GM19452 (cell line): ENCODE results near the gene MFAP4.

ENCODE experiments used
- ATAC-seq: cut with Tn5 transposase; IDR thresholded peaks from one replicate; pipeline ENCODE4 v1.9.1; 2021; ENCODE audit not compliant: unreplicated experiment

MFAP4 gene

DNA sequence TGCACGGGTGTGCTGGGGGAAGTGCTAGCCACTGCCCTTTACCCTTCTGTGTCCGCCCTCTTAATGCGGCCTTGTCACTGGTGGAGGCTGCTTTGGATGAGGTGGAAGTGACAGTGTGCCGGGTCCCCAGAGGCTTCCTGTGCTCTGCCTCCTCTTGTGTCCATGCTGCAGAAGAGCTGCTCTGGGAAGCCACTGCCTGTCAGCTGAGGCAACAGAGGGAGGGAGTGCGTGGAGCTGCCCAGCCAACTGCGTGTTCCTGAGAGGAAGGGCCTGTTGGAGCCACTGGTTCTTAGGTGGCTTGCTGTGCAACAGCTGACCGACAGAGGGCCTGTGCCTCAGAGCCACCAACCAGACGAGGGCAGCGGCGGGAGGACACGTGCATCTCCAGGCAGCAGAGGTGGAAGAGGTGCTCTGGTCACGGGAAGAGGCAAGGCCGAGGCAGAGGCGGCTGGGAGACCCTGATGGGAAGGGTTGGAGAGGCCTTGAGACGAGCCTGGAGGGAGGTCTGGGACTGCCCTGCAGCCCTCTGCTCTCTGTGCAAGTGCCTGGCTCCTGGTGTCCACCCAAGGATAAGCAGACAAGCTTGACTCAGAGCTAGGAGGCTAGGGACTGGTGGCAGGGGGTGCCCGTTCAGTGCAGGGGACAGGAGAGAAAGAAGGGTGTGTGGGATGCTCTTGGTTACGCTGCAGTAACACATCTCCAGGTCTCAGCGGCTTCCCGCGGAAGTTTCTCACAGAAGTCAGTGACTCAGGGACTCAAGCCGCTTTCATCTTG is 49.9 kb downstream of the MFAP4 start:
- no peak for ATAC-seq

DNA sequence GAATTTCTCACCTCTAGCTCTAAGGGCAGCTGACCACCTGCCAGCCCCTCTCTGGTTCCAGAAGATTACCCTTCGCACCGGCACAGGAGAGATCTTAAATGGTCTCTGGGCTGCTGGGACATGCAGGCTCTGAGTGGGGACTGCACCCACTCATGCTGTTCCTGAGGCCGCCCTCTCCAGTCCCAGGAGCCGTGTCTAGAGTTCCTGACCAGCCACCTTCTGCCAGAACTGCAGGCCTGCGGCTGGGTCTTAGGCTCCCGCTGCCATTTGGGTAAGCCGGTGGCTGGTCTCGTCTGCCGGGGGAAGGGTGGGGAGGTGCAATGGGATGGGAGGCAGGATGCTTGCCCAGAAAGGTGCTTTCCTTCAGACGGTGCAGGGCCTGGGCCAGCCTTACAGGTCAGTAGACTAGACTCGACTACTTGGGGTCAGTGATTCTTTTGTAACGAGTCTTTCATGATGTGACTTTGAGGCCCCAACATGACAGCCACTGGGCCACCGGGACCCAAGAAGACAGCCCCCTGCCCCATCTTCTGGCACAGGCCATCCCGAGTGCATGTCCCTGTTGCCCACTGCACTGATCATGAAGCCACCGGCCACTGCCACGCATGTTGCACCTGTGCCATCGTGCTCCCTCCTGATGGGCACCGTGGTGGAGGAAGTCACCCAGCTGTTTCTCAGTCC is 50.9 kb downstream of the MFAP4 start:
- ATAC-seq = no peak

DNA sequence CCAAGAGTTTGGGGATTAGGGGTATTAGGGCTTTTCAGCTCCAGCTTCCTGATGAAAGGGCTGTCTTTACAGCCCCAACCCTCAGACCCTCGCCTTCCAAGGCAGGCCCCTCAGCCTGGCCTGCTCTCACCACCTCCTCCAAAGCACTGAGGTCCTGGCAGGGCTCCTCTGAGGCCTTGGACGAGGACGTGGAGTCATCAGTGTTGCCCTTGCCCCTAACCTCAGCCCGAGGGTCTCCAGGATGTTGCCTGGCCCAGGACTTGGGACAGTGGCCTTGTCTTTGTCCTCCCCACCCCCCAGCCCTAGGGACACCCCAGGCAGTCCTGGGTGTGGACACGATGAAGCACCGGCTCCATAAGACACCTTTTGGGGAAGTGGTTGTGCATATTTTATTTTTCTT is 52.7 kb downstream of the MFAP4 start:
- ATAC-seq = no peak

DNA sequence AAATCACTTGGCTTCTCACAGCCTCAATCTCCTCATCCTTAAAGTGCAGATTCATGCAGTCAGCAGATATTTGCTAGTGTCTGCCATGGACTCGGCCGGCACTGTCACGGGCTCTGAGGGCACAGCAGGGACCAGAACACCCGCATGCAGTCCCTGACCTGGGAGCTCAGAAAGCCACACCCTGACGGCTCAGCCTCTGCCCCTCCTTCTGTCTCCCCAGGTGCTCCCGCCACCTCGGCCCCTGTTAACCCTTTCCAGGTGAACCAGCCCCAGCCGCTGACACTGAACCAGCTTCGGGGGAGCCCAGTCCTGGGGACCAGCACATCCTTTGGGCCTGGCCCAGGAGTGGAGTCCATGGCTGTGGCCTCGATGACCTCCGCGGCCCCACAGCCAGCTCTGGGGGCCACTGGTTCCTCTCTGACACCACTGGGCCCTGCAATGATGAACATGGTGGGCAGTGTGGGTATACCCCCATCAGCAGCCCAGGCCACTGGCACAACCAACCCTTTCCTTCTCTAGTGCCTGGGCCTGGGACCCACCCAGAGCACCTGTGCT is 53.2 kb downstream of the MFAP4 start:
- ATAC-seq = no peak
